Keratinocyte (primary cell): ENCODE measurements around the gene DEFB116. TPM values are rescaled to one million over a fixed set of nuclear protein-coding genes. Genes with fewer than 3 reads are reported as not detected.

ENCODE experiments used
- DNase-seq: peaks from one replicate; pipeline ENCODE4 v3.0.0-alpha.2; 2011; ENCODE audit warnings: low read depth, missing footprints, low spot score
- FAIRE-seq: peaks from 2 replicates; lab custom pipeline; 2011; peaks lifted over from hg19 to GRCh38; lab: Jason Lieb, UNC
- H2AFZ ChIP-seq: 2 replicates; pipeline ENCODE4 v1.6.0; 2012; ENCODE audit warnings: low read length, control low read depth, inconsistent platforms; ENCODE audit not compliant: control insufficient read depth
- H3K27ac ChIP-seq: 2 replicates; pipeline ENCODE4 v1.5.1; 2011; ENCODE audit warnings: low read length; ENCODE audit not compliant: control insufficient read depth, insufficient read depth
- H3K27me3 ChIP-seq: 3 replicates; pipeline ENCODE4 v1.6.0; 2011; ENCODE audit warnings: low read length; ENCODE audit not compliant: control insufficient read depth, insufficient read depth; ENCODE audit errors: extremely low read depth
- H3K36me3 ChIP-seq, 2 experiments: 2 replicates in 1 of 2; 3 replicates in 1 of 2; pipeline ENCODE4 v1.5.1; 2011; ENCODE audit warnings: low read length in 2 of 2, mild to moderate bottlenecking in 1 of 2; ENCODE audit not compliant: control insufficient read depth in 2 of 2, insufficient read depth in 2 of 2; ENCODE audit errors: extremely low read depth in 1 of 2
- H3K4me1 ChIP-seq: 3 replicates; pipeline ENCODE4 v1.5.1; 2011; ENCODE audit warnings: low read length; ENCODE audit not compliant: control insufficient read depth, insufficient read depth; ENCODE audit errors: extremely low read depth
- H3K4me2 ChIP-seq: 3 replicates; pipeline ENCODE4 v1.6.0; 2011; ENCODE audit warnings: low read depth, low read length; ENCODE audit not compliant: control insufficient read depth, insufficient read depth; ENCODE audit errors: extremely low read depth
- H3K4me3 ChIP-seq, 3 experiments: fragments of 200-600 bp in 1 of 3; sonication (generic) in 1 of 3; 2 replicates in 2 of 3; 3 replicates in 1 of 3; pipeline ENCODE4 v1.5.1; 2011 to 2016; ENCODE audit warnings: low read length in 3 of 3, mild to moderate bottlenecking in 3 of 3, control low read depth in 2 of 3, inconsistent platforms in 1 of 3, low read depth in 1 of 3, mixed read lengths in 1 of 3, mixed run types in 1 of 3, moderate library complexity in 1 of 3; ENCODE audit not compliant: control insufficient read depth in 2 of 3, insufficient read depth in 2 of 3; ENCODE audit errors: extremely low read depth in 1 of 3
- H3K79me2 ChIP-seq: 2 replicates; pipeline ENCODE4 v1.6.0; 2012; ENCODE audit warnings: low read length; ENCODE audit not compliant: control insufficient read depth, insufficient read depth
- H3K9ac ChIP-seq: 3 replicates; pipeline ENCODE4 v1.6.0; 2011; ENCODE audit warnings: low read length; ENCODE audit not compliant: control insufficient read depth, insufficient read depth; ENCODE audit errors: extremely low read depth
- H3K9me1 ChIP-seq: 3 replicates; pipeline ENCODE4 v1.6.0; 2011; ENCODE audit warnings: low read length; ENCODE audit not compliant: control insufficient read depth, insufficient read depth; ENCODE audit errors: extremely low read depth
- H3K9me3 ChIP-seq: 2 replicates; pipeline ENCODE4 v1.5.1; 2012; ENCODE audit warnings: low read depth, low read length; ENCODE audit not compliant: control insufficient read depth
- H4K20me1 ChIP-seq: 3 replicates; pipeline ENCODE4 v1.6.0; 2011; ENCODE audit warnings: low read length; ENCODE audit not compliant: control insufficient read depth, insufficient read depth; ENCODE audit errors: extremely low read depth
- CTCF ChIP-seq, 3 experiments: IDR thresholded peaks in 1 of 3; conservative IDR thresholded peaks in 1 of 3; optimal IDR thresholded peaks in 1 of 3; 2 replicates in 2 of 3; 3 replicates in 1 of 3; pipeline versions ENCODE3 to v1.5.1; 2011; ENCODE audit warnings: low read length in 3 of 3, mild to moderate bottlenecking in 3 of 3, moderate library complexity in 2 of 3, control low read depth in 1 of 3, inconsistent platforms in 1 of 3; ENCODE audit not compliant: insufficient read depth in 2 of 3; ENCODE audit errors: extremely low read depth in 1 of 3
- EZH2 ChIP-seq: IDR thresholded peaks from one replicate; pipeline ENCODE4 v1.6.1; 2012; ENCODE audit warnings: inconsistent platforms, mild to moderate bottlenecking, low read length, moderate library complexity
- dilution Hi-C: fragments of 300-500 bp; cut with MboI; formaldehyde crosslinking; loops from one replicate; pipeline ENCODE4 v1.7.0; 2020; ENCODE audit warnings: low sequenced_read_pairs; ENCODE audit not compliant: extremely low pct_ligation_motif_present
- polyA plus RNA-seq, 5 experiments: library from polyadenylated mRNA; depleted of rRNA in 3 of 5; stranded (reverse) in 3 of 5; stranded (forward) in 1 of 5; unstranded in 1 of 5; fragments of >200 nt; gene quantifications; 1 replicate in 1 of 5; 2 replicates in 3 of 5; 3 replicates in 1 of 5; pipeline versions ENCODE4 v1.2.1 to v1.2.3, GENCODE V29; 2011 to 2012; ENCODE audit warnings: missing spikeins in 2 of 5, low read depth in 1 of 5, low replicate concordance in 1 of 5

Gene DEFB116
- polyA plus RNA-seq, 1 donor (not counting 4 experiments of a cell fraction or from before 2014, with no cell fraction given), result not detected

GRCh38 chr20:31341470-31341869, 33.1 kb upstream of the DEFB116 start:
- Histone ChIP-seq H3K36me3 (no peaks in the 10 kb centered on the region), H3K9me3 (peaks cover 3% of the 10 kb centered on the region), H4K20me1 (no peaks in the 10 kb centered on the region), H3K27ac (no peak overlapping the region), H3K4me1 (no peaks in the 10 kb centered on the region), H3K4me3 (no peak overlapping the region), H3K79me2 (no peaks in the 10 kb centered on the region), H2AFZ (no peak overlapping the region), H3K27me3 (no peaks in the 10 kb centered on the region), H3K9ac (no peak overlapping the region), H3K4me2 (no peak overlapping the region), H3K9me1 (no peaks in the 10 kb centered on the region)
- dilution Hi-C loops, result no loop called here
- DNase-seq (no peak), FAIRE-seq (no peak)
- TF ChIP-seq EZH2 (no peak), CTCF (optimal IDR thresholded peaks at IDR 0.05 in 1 of 3, IDR thresholded peaks at IDR 0.05 in 1 of 3, conservative IDR thresholded peaks at IDR 0.05 in 1 of 3; ENCODE audit: extremely low read depth in 1 of 3, insufficient read depth in 2 of 3, low read length in 3 of 3) (no peak)

- Histone ChIP-seq H3K27me3 (no peaks in the 10 kb centered on the region), H3K4me1 (no peaks in the 10 kb centered on the region), H3K4me2 (no peak overlapping the region), H3K9me1 (no peaks in the 10 kb centered on the region), H2AFZ (no peak overlapping the region), H3K36me3 (no peaks in the 10 kb centered on the region), H3K4me3 (no peak overlapping the region), H3K79me2 (no peaks in the 10 kb centered on the region), H3K9ac (no peak overlapping the region), H4K20me1 (no peaks in the 10 kb centered on the region), H3K27ac (no peak overlapping the region), H3K9me3 (no peaks in the 10 kb centered on the region)
- FAIRE-seq (no peak), DNase-seq (no peak)
- TF ChIP-seq CTCF (optimal IDR thresholded peaks at IDR 0.05 in 1 of 3, IDR thresholded peaks at IDR 0.05 in 1 of 3, conservative IDR thresholded peaks at IDR 0.05 in 1 of 3; ENCODE audit: extremely low read depth in 1 of 3, insufficient read depth in 2 of 3, low read length in 3 of 3) (no peak), EZH2 (no peak)
- dilution Hi-C loops, result no loop called here
Observed at GRCh38 chr20:31330893-31331292, 22.5 kb upstream of the DEFB116 start.
